ENCODE data around the gene EXOC6B.

Gene EXOC6B

DNA sequence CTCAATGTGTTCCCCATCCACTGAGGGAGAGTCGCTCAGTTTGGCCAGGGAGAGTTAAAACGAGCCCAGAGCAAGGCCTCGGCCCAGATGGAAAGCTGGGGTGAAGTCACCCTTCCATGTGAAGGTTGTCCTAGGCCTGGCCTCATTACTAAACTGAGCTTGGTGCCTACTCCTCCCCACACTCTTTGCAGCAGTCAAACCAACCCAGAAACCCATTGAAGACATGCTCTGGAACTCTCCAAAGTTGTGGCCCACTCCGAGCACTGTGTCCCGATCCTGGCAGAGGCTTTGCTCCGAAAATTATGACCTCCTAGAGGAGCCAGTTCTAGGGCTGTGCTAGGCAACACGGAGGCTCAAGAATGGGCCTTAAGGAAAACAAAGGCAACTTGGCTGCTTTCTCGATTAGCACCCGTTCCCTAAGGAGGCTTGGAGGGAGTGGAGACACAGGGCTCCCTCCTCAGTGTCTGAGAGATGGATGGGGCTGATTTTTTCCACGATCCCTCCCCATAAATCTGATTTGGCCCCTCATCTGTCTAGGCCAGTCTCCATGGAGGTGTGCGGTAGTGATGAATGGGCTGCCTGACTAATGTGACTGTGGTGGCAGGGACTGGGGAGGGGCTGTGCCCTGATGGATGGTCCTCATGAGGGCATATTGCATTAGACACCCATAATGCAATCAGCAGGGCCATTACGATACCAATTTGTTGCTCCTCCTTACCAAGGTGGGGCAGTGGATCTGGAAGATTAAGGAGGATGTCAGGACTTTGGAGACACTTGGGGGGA lies 666.4 kb downstream of the EXOC6B start:
- no peak for DNase-seq (ENCODE audit: low read depth)

DNA sequence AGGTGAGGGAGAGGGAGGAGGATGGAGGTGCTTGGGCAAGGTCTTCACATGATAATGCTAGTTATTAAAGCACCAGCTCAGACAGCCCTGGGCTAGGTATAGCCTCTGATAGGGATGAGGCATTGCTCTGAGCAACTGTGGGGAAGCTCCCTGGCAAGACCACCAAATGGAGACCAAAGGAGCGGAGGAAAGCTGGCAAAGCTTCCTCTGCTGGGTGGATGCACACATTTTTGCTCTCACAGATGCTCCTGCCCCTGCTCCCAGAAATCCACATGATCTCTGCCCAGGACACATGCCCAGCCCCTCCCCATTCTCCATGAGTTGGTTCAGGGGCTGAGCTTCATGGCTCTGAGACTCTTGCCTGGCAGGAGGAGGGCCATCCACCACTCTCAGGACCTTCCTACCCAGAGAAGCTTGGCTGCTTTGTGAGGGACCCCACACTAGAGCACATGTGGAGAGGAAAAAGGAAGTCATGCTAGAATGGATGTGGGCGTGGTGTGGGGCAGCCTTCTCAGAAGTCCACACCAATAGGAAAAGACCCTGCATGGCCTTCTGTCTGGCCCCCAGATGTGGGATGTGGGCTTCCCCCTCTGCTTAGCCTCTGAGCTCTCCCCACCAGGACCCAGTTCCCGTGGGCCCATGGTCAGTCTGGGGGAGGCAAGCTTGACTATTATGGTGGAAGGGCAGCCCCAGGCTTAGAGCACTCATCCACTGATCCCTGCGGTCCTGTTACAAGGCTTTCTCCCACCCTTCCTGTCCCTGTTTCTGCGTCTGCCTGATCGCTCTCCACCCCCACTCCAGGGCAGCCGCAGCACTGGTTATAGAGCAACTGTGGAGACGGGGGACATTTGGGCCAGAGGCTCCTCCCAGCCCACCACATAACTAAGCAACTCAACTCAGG lies 667.7 kb downstream of the EXOC6B start:
- no peak for DNase-seq (ENCODE audit: low read depth)

DNA sequence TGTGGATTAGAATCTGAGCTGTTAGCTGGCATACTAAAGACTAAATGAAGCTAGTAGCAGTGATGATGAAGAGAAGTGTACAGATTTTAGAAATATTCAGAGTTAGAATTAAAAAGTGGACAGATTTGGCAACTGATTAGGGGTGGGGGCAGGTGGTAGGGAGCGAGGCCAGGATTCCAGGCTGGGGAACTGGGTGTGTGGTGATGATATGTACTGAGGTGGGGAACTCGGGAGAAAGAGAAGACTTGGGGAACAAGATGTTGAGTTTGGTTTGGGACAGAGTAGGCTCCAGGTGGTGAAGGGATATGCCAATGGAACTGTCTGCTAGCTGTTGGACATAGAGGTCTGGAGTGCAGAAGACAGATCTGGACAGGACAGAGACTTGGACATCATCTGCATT lies 669.0 kb downstream of the EXOC6B start:
- no peak for DNase-seq (ENCODE audit: low read depth)

DNA sequence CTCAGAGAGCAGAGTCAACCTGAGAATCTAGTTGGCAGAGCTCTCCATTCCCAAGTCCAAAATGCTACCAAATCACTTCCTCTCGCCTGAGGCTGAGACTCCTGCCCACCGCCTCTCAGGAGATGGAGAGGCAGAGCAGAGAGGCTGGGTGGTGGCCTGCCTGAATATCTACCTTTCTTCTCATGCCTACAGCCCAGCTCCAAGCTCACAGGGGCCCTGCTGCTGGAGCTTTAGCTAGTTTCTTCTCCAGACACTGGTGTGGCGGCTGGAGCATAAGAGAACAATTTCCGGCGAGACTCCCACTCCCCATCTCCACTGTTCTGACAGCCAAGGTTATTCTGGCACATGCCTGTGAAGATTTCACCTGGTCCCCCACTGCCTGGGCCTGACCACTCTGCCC lies 670.1 kb downstream of the EXOC6B start:
- no peak for DNase-seq (ENCODE audit: low read depth)

DNA sequence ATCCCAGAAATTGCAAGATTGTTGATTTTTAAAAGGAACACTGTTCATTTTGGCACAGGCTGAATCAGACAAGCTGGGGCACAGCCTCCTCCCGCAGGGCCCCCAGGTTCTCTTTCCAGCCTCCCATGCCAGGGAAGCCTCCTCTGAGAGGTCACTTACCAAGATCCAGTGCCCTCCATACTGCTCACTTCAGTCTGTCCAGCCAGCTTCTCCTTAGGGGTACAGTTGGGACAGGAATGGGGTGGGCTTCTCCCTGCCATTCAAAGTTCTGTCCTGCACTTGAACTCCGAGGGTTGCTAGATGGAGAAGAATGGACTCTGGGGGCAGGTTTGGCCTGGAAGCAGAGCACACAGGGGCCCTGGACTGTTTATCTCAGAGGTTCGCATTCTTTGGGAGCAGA lies 670.7 kb downstream of the EXOC6B start:
- no peak for DNase-seq (ENCODE audit: low read depth)

DNA sequence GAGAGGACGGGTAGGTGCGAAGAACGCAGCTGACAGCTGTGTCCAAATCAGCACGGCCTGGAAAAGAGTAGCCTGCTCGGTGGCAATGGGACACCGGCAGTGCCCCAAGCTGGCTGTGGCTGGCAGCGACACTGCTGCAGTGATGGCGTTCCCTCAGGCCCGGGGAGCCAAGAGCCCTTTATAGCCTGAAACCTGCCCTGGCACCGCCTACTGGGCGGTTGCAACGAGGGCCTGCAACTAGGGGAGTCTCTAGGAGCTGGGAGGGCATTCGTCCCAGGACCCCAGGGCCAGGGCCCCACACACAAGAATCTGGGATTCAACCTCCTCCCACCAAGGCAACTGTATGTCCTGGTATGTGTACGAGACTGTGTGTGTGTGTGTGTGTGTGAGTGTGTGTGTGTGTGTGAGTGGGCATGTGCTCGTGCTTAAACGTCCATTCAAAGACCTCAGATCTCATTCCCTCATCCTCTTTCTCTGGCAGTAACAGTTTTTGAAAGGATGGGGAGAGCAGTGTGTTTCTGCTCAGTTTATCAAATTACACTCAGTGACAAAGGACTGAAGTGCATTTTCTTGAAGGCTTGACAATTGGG lies 671.4 kb downstream of the EXOC6B start:
- no peak for DNase-seq (ENCODE audit: low read depth)

DNA sequence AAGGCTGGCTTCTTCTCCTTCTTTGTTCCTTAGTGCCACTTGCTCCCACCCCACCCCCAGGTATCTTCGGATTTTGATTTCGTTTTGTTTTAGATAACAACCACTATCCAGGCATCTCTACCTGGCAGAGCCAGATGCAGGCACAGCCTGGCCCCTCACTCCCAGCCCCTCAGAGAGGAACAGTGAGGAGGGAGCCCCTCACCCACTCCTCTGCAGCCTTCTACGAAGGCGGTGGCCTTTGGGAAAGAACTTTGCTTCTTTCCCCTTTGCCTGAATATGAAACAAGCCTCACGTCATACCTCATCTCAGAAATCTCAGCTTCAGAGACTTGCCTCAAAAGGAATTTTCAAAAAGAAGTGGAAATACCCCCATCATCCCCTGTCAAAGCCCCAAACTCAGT lies 671.9 kb downstream of the EXOC6B start:
- DNase-seq (ENCODE audit: low read depth) = no peak

DNA sequence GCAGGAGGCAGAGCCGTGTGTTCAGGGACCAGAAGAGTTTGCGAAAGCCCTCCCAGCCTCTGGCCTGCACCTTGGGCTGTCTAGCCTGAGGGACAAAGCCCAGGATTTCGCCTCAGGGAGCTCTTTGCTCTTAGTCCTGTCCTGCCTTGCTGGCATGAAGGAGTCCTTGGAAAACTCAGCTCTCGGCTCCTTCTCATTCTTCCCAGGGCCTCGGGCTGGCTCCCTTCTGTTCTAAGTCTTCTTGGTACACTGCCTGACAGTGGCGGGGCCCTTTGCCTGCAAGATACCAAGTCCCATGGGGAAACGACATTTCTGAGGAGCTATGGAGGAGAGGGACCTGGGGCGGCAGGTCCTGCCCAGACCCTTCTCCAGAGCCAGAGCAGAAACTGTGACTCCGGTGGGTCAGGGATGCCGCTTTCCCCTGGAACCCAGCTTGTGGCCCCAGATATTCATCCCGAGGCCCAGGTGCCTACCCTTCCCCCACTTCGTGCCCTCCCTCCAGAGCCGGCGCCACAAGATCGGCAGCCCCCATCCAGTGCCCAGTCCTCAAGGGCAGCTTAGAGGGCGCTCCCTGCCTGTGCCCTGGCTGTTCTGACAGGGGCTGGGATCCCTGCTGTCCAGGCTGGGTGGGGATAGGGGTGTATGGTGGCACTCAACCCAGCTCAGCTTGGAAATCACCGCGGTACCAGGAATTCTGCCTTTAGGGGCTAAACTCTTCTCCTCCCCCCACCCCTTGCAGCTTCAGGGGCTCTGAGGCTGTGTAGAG lies 672.6 kb downstream of the EXOC6B start:
- DNase-seq (ENCODE audit: low read depth) = no peak

DNA sequence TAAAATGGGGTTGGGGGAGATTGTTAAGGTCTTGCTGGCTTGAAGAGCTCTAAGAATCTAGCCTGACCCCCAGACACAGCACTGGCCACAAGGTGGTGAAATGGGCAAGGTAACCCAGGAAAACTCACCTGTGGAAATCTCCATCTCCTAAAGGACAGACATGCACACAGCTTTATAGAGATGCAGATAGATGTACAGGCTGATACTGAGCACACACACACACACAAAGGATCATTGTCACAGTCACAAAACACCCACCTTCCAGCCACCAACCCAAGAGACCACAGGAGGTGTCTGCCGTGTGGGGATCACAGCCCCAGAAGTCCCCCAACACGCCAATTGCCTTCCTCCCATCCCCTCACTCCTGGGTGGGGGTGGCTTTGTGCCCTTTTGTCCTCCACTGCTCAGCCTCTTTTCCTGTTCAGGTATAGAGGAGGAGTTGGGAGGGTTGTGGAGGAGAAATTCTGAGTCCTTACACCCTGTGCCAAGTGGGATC lies 674.9 kb downstream of the EXOC6B start:
- no peak for DNase-seq (ENCODE audit: low read depth)

DNA sequence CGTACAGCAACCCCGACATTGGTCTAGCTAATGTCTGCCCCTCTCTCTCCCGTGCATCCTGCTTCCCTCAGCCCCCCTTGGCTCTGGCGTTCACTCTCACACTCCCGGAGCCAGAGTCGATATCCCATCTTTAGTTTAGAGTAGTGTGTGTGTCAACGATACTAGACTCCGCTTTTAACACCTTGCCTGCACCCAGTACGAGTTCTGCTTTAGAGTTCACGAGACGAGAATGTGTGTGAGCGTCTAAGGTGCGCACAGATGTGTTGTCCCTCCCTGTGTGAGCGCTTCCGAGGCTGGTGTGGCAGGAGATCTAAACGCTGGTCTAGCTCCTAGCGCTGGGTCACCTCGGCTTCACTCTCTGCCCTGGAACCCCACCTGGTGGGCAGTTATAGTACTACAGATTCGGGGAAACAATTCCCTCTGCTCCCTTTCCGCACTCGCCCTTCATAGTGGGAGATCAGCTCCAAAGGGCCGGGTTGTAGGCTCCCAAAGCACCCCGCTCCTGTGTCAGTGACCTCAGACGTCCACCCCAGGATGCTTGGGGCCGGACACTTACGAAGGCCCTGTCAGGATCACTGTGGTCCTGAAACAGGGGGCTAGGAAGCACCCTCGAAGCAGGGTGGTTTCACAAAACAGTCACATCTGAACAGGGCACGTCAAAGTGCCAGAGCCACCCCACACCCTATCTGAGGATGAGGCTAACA lies 675.5 kb downstream of the EXOC6B start:
- DNase-seq (ENCODE audit: low read depth) = no peak

DNA sequence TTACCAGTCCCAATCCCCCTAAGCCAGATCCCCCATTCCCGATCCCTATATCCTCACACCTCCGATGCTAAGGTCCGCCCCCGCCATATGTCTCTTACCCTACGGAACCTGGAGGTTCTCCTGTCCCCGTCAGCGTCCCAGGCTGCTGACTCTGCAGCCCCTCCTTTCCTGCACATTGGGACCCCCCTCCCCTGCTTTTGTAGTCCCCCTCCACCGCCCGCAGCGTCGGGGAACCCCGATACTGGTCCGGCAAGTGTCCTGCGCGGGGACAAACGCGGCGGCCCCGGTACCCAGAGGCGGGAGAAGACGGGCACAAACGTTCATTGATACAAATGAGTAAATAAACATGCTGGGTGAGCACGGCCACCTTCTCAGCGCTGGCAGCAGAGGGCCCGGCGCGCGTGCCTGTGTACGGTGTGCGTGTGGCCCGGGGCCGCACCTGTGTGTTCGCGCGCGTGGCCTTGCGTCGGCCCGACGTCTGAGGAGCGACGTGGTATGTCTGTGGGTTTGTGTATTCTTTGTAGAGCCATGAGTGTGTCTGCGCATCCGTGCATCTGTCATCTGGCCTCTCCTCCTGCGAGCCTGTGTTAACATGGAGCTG lies 676.2 kb downstream of the EXOC6B start:
- no peak for DNase-seq (ENCODE audit: low read depth)

DNA sequence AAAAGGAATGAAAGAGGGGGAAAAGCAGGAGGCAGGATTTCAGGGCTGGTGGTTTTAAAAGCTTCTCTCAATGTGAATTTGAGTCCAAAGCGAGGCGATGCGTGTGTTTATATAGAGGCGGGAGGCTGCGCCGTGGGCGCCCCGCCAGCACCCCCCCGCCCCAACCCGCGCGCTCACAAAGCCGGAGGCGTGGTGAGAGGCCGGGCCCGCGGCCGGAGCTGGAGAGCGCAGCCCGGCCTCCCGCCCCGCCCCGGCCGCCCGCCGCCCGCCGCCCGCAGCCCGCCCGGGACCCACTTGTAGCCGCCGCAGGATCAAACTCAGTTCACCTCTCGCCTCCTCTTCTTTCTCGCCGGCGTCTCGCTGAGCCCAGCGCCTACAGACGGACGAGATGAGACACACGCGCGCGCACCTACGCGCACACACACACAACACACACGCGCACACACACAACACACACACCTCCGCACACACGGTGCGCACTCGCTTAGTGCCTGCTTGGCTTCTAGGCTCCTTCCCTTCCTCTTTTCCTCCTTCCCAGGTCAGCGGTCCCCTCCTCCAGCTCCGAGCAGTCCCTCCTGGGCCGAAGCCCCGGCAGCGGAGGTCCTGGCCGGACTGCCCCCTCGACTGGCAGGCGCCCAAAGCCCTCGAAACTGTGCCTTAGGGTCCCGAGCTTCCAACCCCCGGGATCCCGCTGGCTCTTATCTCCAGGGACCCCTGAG lies 676.8 kb downstream of the EXOC6B start:
- DNase-seq (ENCODE audit: low read depth) = no peak

DNA sequence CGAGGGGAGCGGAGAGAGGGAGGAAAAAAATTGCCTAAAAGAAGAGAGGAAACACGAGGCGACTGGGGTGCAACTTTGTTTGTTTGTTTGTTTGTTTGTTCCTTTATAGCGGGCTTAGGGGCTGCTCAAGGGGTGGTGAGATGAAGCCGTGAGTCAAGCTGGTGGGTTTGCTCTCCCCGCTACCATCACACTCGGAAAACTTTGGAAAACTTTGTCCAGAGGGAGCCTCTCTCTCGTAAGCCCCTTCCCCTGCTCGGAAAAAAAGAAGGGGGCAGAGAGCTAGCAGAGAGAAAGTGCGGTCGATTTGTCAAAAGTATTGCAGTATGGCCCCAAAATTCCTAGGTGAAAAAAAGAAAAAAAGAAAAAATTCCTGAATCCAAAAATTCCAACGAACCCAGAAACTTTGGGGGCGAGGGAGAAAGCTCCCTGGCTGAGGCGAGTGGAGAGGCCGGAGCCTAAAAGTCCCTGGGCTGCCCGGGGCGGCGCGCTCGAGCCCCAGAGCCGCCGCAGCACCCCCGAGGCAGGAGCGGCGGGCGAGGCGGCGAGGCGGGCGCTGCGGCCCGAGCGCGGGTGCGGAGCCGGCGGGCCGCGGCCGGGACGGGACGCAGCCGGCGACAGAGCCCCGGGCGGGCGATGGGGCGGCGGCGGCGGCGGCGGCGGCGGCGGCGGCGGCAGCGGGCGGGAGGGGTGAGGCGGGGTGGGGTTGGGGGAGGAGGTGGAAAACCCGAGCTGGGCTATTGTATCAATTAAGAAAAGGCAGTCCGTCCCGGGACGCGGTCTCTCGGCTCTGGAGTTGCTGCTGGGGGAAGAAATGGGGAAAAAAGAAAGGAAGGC lies 677.6 kb downstream of the EXOC6B start:
- no peak for DNase-seq (ENCODE audit: low read depth)

DNA sequence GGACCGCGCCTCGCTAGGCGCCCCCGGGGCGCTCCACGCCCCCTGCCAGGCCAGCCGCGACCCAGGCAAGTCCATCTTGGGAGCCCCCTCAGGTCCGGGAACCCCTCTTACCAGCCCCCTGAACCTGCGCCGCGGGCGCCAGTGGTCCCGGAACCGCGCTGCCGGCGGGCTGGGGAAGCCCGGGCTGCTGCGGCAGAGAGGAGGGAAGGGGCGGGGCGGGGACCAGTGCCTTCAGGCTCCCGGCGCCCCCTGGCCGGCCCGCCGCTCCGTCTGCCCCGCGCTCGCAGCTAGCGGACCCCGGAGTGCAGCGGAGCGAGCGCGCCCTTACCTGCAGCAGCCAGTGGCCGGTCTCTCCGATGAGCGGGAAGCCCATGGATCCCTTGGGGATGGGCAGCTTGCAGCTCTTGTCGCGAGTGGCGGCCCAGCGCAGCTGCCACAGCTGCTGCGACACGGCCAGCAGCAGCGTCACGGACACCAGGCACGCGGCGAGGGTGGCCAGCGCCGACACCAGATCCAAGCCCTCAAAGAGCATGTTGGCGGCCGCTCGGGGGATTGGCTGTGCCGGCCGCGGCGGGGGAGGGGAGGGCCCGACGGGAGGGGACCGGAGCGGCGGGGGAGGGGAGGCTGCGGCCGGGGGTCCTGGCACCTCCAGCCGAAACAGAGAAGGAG lies 678.4 kb downstream of the EXOC6B start, which contains the start of gene CYP26B1:
Gene CYP26B1, minus strand, starts transcription at position 560 of the 669 bp plus-strand sequence. Its CDS starts 28 bp downstream, at position 532.
- DNase-seq (ENCODE audit: low read depth) = no peak

DNA sequence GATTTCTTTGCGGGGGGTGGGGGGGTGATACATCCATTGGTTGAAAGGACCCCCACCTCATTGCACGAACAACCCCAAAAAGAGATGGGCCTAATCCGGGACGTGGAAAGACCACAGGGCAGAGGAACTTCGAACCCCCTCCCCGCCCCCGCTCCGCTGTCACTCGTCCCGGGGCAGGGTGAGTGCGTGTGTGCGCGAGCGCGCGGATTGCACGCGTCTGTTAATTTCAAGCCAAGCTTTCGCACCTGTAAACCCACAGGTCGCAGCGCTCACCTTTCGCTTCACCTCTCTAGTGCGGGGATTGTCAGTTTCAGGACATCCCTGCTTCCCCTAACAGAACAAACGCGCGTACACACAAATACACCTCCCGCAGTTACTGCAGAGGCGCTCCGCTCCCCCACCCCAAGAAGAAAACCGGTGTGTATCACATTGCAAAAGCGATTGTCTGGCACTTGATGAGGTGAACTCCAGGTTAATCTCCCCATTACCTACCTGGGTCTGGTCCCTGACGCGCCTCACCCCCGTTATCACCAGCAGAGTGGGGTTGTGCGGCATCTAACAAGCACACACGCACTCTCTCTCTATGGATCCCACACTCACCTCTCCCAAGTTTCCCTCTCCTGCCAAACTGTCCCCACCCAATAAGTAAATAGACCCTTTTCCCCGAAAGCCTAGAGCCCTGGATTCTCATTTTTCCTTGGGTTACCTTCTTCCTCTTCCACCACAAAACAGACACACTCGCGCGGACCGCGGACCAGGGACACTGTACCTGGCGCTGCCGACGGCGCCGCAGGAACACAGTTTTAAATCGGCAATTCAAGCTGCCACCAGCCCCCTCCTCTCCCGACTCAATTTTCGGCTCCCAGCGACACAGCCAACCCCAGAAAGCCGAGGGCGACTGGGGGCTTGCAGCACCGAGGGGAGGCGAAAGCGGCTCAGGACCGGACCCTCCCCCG lies 679.2 kb downstream of the EXOC6B start:
- no peak for DNase-seq (ENCODE audit: low read depth)

DNA sequence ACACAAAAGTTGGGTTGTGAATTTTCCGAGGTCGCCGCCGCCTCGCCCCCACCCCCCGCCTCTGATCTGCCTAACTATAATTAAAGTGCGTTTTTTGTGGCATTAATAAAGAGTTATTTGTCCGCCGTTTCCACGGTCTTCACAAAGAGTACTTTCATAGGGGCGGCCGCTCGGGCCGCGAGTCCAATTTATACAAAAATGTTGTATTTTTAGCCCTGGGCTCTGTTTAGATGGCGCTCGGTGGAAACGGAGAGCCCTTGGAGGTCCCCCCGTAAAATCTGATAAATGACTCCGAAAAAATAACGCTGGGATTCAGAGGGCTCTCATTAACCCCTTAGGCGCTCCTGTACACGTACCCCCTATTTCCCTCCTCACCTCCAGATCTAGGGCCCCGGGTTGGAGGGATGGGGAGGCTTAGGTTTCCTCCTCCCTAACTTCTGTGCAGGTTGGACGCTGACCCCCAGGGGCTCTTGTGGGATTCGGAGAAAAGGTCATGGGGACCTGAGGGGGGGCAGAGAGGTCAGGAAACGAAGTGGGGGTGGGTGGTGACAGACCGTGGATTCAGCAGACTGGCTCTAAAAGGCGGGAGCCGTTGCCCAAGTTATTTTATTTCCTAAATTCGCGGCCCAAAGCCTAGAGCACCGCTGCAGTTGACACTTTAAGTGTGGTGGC lies 680.0 kb downstream of the EXOC6B start:
- DNase-seq (ENCODE audit: low read depth) = no peak

DNA sequence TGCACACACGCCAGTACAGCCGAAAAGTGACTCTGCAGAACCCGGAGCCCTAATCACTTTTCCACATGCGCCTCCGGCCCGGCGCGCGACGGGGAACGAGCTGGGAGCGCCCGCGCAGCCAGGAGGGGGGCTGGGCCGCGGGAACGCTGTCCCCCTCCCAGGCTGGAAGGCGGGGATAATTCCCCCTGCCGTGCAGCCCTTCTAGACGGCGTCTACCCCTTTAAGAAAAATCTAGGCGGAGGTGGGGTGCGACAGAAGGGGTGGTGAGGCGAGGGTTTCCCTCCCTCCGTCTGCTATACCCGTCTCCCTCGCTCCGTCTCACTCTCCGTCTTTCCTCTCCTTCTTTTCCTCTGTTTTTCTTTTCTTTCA lies 680.6 kb downstream of the EXOC6B start:
- no peak for DNase-seq (ENCODE audit: low read depth)

Data from T-helper 22 cell (primary cell).